HepG2 (cell line): ENCODE measurements around the gene TACC3. TPM values are rescaled to one million over a fixed set of nuclear protein-coding genes. Genes with fewer than 3 reads are reported as not detected.

Source experiments
- ARNT2 ChIP-seq: sonication (generic); formaldehyde crosslinking; IDR thresholded peaks from 2 replicates; pipeline ENCODE4 v1.8.0; 2022; ENCODE audit warnings: mild to moderate bottlenecking, low read depth, missing genetic modification reagents, moderate library complexity
- BRCA1 ChIP-seq: sonication (generic); formaldehyde crosslinking; IDR thresholded peaks from 2 replicates; pipeline ENCODE4 v1.4.0; 2020; ENCODE audit warnings: missing genetic modification reagents
- HOXA3 ChIP-seq: sonication (generic); formaldehyde crosslinking; IDR thresholded peaks from 2 replicates; pipeline ENCODE4 v1.5.0; 2020; ENCODE audit warnings: missing genetic modification reagents
- PATZ1 ChIP-seq: sonication (generic); formaldehyde crosslinking; IDR thresholded peaks from 2 replicates; pipeline ENCODE4 v1.4.0; 2020; ENCODE audit warnings: missing genetic modification reagents
- POGK ChIP-seq: sonication (generic); formaldehyde crosslinking; conservative IDR thresholded peaks from 2 replicates; pipeline ENCODE4 v1.8.0; 2022; ENCODE audit warnings: mild to moderate bottlenecking, moderate library complexity, missing genetic modification reagents
- POLR2A ChIP-seq, 2 experiments: IDR thresholded peaks; 2 replicates each; pipeline ENCODE4 v1.6.1; 2011; ENCODE audit warnings: low read depth in 2 of 2, low read length in 2 of 2, mild to moderate bottlenecking in 1 of 2, moderate library complexity in 1 of 2; ENCODE audit not compliant: insufficient read depth in 1 of 2
- ZNF160 ChIP-seq: sonication (generic); formaldehyde crosslinking; IDR thresholded peaks from 2 replicates; pipeline ENCODE4 v1.8.0; 2022; ENCODE audit warnings: mild to moderate bottlenecking, inconsistent platforms, missing genetic modification reagents
- ZNF225 ChIP-seq: sonication (generic); formaldehyde crosslinking; IDR thresholded peaks from 2 replicates; pipeline ENCODE4 v1.4.0; 2020; ENCODE audit warnings: mild to moderate bottlenecking, missing genetic modification reagents
- ZNF432 ChIP-seq: sonication (generic); formaldehyde crosslinking; IDR thresholded peaks from 2 replicates; pipeline ENCODE4 v1.5.0; 2020; ENCODE audit warnings: missing genetic modification reagents, mild to moderate bottlenecking, borderline replicate concordance
- ZNF891 ChIP-seq: sonication (generic); formaldehyde crosslinking; IDR thresholded peaks from 2 replicates; pipeline ENCODE4 v1.5.0; 2020; ENCODE audit warnings: mild to moderate bottlenecking, missing genetic modification reagents
- ZSCAN20 ChIP-seq: sonication (generic); formaldehyde crosslinking; IDR thresholded peaks from 2 replicates; pipeline ENCODE4 v1.4.0; 2020; ENCODE audit warnings: missing genetic modification reagents, mild to moderate bottlenecking, borderline replicate concordance
- polyA plus RNA-seq, 8 experiments: library from polyadenylated mRNA; depleted of rRNA in 3 of 8; stranded (reverse) in 7 of 8; unstranded in 1 of 8; fragments of >200 nt; fragmentation: Illumina TruSeq in 4 of 8; extraction: Trizol in 4 of 8; gene quantifications; 2 replicates each; pipeline versions ENCODE4 v1.2.1 to v1.2.3, GENCODE V29; 2011 to 2016; ENCODE audit warnings: low read depth in 4 of 8, missing spikeins in 1 of 8, mixed read lengths in 1 of 8; ENCODE audit not compliant: insufficient read depth in 1 of 8
- total RNA-seq, 5 experiments: library from RNA; depleted of rRNA; stranded (reverse); fragments of >200 nt; fragmentation: Illumina TruSeq; extraction: Trizol; gene quantifications; 2 replicates each; pipeline ENCODE4 v1.2.3, GENCODE V29; 2016; ENCODE audit warnings: low read depth in 1 of 5
- TF ChIP-seq, protein P1 (sequence below): sonication (generic); formaldehyde crosslinking; IDR thresholded peaks from 2 replicates; pipeline ENCODE4 v1.8.0; 2022; ENCODE audit warnings: mild to moderate bottlenecking, missing genetic modification reagents, moderate library complexity
- TF ChIP-seq, protein P2 (sequence below): sonication (generic); formaldehyde crosslinking; IDR thresholded peaks from 2 replicates; pipeline ENCODE4 v1.5.1; 2020; ENCODE audit warnings: mild to moderate bottlenecking, missing genetic modification reagents, moderate library complexity
- TF ChIP-seq, protein P3 (sequence below): sonication (generic); formaldehyde crosslinking; IDR thresholded peaks from 2 replicates; pipeline ENCODE4 v1.4.0; 2020; ENCODE audit warnings: missing genetic modification reagents

TACC3 gene
- total and polyA plus RNA-seq, 2 of the 13 experiments (the other 11 are each of a cell fraction or from before 2014, with no cell fraction given), result 20.3 to 21.2 TPM

DNA sequence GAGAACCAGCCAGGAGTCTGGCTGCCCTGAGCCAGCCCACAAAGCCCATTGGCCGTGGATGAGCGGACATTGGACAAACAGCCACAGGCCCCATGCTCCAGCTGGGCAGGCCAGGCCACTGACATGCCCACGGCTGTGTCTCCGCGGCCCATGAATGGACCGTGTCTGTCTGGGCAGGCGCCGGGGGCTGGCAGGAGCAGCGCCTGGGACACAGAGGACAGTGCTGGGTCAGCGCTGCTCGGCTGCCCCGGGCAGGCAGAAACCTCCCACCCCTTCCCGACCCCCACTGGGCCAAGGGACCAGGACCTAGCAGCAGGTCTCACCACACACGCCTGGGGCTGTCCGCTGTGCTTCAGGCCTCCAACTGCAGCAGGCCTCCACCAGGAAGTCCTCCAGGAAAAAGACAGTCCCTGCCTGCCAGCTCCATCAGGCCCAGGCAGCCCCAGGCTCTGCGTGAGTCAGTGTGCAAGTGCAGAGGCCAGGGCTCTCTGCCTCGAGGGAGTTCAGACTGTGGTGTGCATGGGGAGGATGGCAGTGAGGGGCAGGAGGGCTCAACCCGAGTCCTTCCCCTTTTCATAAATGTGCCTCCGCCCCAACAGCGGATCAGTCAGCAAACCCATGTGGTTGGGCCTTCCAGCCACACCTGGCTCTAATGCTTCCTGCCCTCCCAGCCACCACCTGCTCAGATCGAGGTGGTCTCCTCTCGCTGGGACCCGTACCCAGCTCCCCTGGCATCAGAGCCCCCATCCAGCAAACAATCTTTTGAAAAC, 54.6 kb downstream of the TACC3 start (continued):
- no peak for TF ChIP-seq ZNF160
- TF ChIP-seq ZNF891, result no peak; the same call in 1 of the 2 replicates
- no peak for TF ChIP-seq ZSCAN20 (CRISPR knock-in tag)
- peak; percentile 15; the same call in 1 of the 2 replicates for TF ChIP-seq ARNT2 (CRISPR knock-in tag)
- peak in 1 of 2 experiments; percentile 57; a peak in 1 of 4 replicates for TF ChIP-seq POLR2A (IDR thresholded peaks at IDR 0.05; ENCODE audit: insufficient read depth in 1 of 2, low read depth in 2 of 2, low read length in 2 of 2)
- TF ChIP-seq, protein P1, sequence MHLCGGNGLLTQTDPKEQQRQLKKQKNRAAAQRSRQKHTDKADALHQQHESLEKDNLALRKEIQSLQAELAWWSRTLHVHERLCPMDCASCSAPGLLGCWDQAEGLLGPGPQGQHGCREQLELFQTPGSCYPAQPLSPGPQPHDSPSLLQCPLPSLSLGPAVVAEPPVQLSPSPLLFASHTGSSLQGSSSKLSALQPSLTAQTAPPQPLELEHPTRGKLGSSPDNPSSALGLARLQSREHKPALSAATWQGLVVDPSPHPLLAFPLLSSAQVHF (CRISPR knock-in tag), result no peak
- TF ChIP-seq ZNF432 (CRISPR knock-in tag), result no peak
- TF ChIP-seq PATZ1 (CRISPR knock-in tag), result peak; percentile 34; the same call in 1 of the 2 replicates
- TF ChIP-seq, protein P2, sequence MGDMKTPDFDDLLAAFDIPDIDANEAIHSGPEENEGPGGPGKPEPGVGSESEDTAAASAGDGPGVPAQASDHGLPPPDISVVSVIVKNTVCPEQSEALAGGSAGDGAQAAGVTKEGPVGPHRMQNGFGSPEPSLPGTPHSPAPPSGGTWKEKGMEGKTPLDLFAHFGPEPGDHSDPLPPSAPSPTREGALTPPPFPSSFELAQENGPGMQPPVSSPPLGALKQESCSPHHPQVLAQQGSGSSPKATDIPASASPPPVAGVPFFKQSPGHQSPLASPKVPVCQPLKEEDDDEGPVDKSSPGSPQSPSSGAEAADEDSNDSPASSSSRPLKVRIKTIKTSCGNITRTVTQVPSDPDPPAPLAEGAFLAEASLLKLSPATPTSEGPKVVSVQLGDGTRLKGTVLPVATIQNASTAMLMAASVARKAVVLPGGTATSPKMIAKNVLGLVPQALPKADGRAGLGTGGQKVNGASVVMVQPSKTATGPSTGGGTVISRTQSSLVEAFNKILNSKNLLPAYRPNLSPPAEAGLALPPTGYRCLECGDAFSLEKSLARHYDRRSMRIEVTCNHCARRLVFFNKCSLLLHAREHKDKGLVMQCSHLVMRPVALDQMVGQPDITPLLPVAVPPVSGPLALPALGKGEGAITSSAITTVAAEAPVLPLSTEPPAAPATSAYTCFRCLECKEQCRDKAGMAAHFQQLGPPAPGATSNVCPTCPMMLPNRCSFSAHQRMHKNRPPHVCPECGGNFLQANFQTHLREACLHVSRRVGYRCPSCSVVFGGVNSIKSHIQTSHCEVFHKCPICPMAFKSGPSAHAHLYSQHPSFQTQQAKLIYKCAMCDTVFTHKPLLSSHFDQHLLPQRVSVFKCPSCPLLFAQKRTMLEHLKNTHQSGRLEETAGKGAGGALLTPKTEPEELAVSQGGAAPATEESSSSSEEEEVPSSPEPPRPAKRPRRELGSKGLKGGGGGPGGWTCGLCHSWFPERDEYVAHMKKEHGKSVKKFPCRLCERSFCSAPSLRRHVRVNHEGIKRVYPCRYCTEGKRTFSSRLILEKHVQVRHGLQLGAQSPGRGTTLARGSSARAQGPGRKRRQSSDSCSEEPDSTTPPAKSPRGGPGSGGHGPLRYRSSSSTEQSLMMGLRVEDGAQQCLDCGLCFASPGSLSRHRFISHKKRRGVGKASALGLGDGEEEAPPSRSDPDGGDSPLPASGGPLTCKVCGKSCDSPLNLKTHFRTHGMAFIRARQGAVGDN (CRISPR knock-in tag), result peak; percentile 90
- no peak for TF ChIP-seq POGK (CRISPR knock-in tag)
- TF ChIP-seq, protein P3, sequence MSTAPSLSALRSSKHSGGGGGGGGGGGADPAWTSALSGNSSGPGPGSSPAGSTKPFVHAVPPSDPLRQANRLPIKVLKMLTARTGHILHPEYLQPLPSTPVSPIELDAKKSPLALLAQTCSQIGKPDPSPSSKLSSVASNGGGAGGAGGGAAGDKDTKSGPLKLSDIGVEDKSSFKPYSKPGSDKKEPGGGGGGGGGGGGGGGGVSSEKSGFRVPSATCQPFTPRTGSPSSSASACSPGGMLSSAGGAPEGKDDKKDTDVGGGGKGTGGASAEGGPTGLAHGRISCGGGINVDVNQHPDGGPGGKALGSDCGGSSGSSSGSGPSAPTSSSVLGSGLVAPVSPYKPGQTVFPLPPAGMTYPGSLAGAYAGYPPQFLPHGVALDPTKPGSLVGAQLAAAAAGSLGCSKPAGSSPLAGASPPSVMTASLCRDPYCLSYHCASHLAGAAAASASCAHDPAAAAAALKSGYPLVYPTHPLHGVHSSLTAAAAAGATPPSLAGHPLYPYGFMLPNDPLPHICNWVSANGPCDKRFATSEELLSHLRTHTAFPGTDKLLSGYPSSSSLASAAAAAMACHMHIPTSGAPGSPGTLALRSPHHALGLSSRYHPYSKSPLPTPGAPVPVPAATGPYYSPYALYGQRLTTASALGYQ (CRISPR knock-in tag), result no peak
- TF ChIP-seq BRCA1 (CRISPR knock-in tag), result no peak
- peak; percentile 34; the same call in 1 of the 2 replicates for TF ChIP-seq HOXA3 (CRISPR knock-in tag)
- TF ChIP-seq ZNF225 (CRISPR knock-in tag), result peak; percentile 22; the same call in 1 of the 2 replicates
